ENCODE data around the gene CNGB1.

GRCh38 chr16:57889522-57889921 is 81.4 kb downstream of the CNGB1 start:
- TF ChIP-seq CTCF (IDR thresholded peaks at IDR 0.05): no peak
- TF ChIP-seq POLR2A (IDR thresholded peaks at IDR 0.05): no peak

Measured in Peyer's patch (tissue), 4 donors.